ENCODE measurements around the gene TTC34.
"Not testable (repeated sequence)": the region's sequence is repeated elsewhere in the genome, so short reads cannot be mapped to it uniquely, and the experiment has no call there.

TTC34 gene

DNA sequence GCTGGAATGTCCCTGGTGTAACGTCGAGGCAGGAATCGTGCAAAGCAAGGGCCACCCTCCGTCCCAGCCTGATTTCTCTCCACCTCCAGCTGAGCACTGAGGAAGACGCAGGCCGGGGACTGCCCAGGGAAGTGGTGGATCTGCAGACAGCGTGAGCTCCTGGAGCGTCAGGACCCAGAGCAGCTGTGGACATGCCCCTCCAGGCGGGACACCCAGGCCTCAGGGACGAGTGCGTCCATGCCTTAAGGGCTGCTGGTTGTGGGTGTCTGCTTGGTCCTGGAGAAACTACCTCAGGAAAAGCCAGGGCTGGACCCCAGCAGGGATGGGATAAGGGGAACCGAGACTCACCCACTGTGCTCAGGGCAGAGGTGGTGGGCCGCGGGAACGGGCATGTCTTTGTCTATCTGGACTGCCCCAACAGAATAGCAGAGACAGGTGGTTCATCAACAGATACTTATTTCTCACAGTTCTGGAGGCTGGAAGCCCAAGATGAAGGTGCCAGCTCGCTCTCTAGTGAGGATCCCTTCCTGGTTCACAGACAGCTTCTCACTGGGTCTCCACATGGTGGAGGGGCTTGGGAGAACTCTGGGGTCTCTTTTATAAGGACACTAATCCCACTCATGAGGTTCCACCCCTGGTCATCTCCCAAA, 162.9 kb downstream of the TTC34 start:
- no peak for DNase-seq

GRCh38 chr1:2637442-2638145, 163.9 kb downstream of the TTC34 start:
- no peak for DNase-seq

DNA sequence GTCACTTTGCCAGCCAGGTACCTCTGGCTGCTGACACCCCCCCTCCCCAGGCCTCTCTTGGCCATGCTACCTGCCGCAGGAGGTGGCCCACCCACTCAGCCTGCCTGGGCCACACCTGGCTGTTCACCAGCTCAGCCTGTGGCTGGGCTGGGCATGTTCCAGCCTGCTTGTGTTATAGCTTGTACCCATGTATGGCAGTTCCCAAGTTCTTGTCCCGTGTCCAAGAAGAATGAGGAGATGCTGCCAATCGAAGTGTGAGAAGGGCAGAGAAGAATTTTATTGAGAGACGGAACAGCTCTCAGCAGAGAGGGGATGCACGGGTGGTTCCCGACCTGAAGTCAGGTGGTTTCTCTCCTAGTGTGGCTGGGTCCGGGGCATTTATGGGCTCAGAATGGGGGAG, 164.8 kb downstream of the TTC34 start:
- no peak for DNase-seq

DNA sequence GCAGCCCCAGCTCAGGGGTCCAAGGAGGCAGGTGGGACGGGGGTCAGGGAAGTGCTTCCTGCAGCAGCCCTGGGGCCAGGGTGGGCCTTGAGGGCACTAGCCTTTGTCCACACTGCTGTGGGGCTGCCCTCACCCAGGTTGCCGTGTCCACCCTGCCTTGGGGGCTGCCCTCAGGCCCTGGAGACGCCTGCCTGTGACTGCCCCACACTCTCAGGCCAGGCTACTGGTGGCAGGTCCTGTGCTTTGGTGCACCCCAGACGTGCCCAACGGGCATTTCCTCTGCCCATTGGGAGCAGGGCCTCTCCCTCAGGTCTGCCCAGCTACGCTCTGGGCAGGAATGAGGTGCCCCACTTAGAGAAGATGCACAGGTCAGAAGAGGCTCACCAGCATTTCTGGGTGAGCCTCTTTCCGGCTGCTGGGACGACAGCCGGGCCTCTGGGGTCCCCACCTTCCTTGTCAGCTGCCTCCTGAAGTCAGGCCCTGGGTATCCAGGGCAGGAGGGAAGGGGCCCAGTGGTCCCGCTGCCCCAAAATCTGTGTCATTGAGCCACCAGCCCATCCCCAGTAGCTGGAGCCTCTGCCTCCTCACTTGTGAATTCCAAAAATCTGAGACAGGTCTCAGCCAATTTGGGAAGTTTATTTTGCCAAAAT, 166.0 kb downstream of the TTC34 start:
- no peak for DNase-seq

- DNase-seq = no peak
Measured at GRCh38 chr1:2633936-2634491, 167.5 kb downstream of the TTC34 start.

GRCh38 chr1:2633366-2633935, 168.0 kb downstream of the TTC34 start:
- no peak for DNase-seq

GRCh38 chr1:2632561-2633361, 168.7 kb downstream of the TTC34 start, which contains the start of gene MMEL1:
Gene MMEL1 (minus strand): TSS chr1:2633016. CDS start chr1:2629484, 3,532 bp downstream.
- no peak for DNase-seq

GRCh38 chr1:2632051-2632430, 169.5 kb downstream of the TTC34 start:
- DNase-seq = no peak

DNA sequence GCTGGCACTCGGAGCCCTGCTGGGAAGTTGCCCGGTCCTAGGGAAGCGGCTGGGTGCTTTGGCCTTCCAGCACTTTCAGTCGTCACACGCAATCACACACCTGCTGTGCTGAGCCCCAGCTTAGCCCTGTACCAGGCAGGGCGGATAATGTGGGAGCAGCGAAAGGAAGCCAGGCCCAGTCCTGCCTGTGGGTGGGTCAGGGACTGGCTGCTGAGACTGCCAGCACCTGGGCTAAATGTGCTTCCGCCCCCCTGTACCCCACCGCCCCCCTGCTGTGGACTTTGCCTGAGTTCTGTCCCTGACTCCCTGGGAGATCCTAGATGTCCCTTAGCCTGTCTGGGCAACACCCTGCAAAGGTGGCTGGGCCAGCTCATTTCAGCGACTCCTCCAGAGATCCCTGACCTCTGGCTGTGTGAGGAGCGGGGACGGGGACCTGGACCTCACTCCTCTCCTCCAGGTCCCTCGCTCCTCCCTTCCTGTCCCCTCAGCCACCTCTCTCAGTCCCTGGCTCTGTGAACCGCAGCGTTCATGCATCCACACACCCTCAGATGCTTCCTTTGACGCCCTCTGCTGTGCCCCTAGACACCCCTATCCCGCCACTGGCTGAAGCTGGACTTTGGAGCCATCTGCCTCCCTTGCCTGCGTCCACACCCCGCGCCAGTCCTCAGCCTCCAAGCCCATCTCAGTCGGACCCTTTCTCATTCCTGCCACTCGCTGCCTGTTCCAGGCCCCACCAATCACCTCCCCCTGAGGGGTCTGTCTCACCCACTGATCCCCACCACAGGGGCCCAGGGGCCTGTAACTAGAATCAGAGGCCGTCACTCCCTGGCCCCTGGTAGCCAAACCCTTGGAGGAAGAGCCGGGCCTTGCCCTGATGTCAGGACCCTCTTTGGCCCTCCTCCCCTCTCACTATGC, 170.1 kb downstream of the TTC34 start:
- DNase-seq = no peak

DNA sequence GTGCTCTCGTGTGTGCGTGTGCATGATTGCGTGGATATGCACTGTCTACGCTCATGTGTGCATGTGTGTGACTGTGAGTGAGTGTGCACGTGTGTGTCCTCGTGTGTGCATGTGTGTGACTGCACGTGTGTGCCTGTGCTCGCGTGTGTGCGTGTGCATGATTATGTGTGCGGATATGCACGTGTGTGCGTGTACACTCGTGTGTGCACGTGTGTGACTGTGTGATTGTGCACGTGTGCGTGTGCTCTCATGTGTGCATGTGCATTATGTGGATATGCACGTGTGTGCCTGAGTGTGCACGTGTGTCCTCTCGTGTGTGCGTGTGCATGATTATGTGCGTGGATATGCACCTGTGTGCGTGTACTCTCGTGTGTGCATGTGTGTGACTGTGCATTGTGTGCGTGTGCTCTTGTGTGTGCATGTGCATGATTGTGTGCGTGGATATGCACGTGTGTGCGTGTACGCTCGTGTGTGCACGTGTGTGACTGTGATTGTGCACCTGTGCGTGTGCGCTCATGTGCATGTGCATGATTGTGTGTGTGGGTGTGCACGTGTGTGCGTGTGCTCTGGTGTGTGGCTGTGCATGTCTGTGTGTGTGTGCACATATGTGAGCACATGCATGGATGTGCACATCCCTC, 170.9 kb downstream of the TTC34 start:
- no peak for DNase-seq

GRCh38 chr1:2629627-2630497, 171.6 kb downstream of the TTC34 start:
- no peak for DNase-seq

- DNase-seq = no peak
Measured at GRCh38 chr1:2628933-2629626, 172.4 kb downstream of the TTC34 start.

DNA sequence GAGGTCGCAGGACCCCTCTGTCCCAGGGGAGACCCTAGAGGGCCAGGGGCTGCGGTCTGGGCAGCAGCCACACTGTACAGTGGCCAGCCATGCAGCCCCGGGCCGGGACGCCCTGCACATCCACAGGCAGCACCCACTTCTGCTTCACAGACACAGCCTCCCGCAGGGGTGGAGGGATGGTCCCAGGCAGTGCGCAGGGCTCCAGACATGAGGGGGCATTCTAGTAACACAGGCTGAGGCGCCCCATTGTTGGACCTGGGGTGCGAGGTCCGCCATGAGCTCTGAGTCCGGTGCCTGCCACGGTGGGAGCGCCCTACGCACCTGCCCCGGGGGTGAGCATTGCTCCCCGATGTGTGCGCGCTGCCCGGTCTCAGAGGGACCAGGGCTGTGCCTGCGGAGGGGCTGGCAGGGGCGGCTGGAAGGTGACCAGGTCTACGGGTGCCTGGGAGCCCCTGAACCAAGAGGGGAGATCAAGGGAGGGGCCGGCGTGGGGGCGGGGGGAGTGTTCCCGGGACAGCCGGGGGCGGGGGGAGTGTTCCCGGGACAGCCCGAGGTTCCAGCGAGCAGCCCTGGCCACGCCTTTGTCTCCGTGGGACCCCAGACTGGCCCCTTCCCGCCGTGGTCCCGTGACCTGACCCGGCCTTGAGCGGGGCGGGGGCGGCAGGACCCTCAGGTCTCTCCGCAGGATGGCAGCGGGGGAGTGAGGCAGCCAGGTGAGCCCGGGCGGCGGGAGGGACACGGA, 173.1 kb downstream of the TTC34 start:
- DNase-seq = no peak

GRCh38 chr1:2627746-2628145, 173.7 kb downstream of the TTC34 start:
- DNase-seq = no peak

DNA sequence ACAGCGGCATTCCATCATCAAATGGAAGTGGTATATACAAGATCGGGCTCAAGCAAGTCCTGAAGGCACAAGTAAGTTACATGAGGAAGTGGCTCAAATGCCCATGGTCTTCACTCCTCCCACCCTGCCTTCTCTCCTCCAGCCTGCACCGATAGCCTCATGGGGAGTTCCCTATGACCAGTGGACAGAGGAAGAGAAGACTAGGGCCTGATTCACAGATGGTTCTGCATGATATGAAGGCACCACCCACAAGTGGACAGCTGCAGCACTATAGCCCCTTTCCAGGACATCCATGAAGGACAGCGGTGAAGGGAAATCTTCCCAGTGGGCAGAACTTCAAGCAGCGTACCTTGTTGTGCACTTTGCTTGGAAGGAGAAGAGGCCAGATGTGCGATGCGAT, 175.7 kb downstream of the TTC34 start:
- not testable (repeated sequence) for DNase-seq

GRCh38 chr1:2625311-2625710, 176.2 kb downstream of the TTC34 start:
- no peak for DNase-seq

DNA sequence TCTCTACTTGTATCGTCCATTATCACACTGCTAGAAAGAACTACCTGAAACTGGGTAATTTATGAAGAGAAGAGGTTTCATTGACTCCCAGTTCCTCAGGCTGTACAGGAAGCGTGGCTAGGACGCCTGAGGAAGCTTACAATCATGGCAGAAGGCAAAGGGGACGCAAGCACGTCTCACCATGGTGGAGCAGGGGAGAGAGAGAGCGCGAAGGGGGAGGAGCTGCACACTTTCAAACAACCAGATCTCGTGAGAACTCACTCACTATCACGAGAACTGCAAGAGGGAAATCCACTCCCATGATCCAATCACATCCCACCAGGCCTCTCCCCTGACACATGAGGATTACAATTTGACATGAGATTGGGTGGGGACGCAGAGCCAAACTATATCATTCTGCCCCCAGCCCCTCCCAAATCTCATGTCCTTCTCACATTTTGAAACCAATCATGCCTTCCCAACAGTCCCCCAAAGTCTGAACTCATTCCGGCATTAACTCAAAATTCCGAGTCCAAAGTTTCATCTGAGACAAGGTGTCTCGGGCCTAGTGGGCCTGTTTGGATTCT, 176.7 kb downstream of the TTC34 start:
- no peak for DNase-seq

Measured in NCI-H2081 treated with DMSO at 0.1 percent for 48 hours (cell line).